Fibroblast of the aortic adventitia (primary cell): ENCODE results near the gene F5. TPM values are rescaled to one million over a fixed set of nuclear protein-coding genes. Genes with fewer than 3 reads are reported as not detected.

ENCODE experiments used
- DNase-seq: peaks from one replicate; pipeline ENCODE4 v3.0.0-alpha.2; 2010; ENCODE audit warnings: low read depth
- H3K4me3 ChIP-seq: 2 replicates; pipeline ENCODE4 v1.5.1; 2011; ENCODE audit warnings: low read depth, mild to moderate bottlenecking, control low read depth, low read length, moderate library complexity
- CTCF ChIP-seq: IDR thresholded peaks from 2 replicates; pipeline ENCODE4 v1.5.1; 2011; ENCODE audit warnings: mild to moderate bottlenecking, low read length, control low read depth, inconsistent platforms; ENCODE audit not compliant: insufficient read depth
- total RNA-seq: library from RNA; depleted of rRNA; stranded (reverse); fragments of >200 nt; gene quantifications from 2 replicates; pipeline ENCODE4 v1.2.3, GENCODE V29; 2012; ENCODE audit warnings: low replicate concordance

Gene F5
- total RNA-seq, 1 donor, result not detected

GRCh38 chr1:169484101-169484500, 102.2 kb downstream of the F5 start:
- TF ChIP-seq CTCF, result no peak
- DNase-seq, result no peak
- H3K4me3 ChIP-seq, result peak overlapping the region; percentile 82

DNA sequence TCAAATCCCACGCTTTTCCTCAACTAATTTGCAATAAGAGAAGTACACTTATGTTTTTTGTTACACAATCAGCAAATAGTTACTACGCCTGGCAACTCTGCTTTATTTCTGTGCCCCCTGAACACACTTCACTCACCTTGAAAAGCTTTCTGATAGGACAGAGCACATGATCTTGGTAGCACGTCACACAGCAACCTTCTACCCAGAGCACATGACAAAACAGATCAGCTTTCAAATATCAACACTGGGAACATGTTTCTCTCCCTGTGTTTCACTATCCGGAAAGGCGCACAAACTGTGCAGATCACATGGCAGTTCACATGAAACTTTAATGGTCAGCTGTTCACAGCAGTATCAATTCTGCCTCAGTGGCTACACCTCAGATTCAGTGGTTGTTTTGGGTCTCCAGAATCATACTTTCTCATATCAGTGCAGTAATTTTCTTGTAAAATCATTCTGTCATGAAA, 102.7 kb downstream of the F5 start:
- peak; percentile 68 for DNase-seq
- TF ChIP-seq CTCF, result no peak
- peak overlapping the region; percentile 82 for H3K4me3 ChIP-seq

GRCh38 chr1:169479363-169480066, 106.8 kb downstream of the F5 start:
- H3K4me3 ChIP-seq, result no peak overlapping the region
- no peak for DNase-seq
- TF ChIP-seq CTCF, result no peak

GRCh38 chr1:169478094-169478672, 108.1 kb downstream of the F5 start:
- DNase-seq, result no peak
- H3K4me3 ChIP-seq, result no peak overlapping the region
- TF ChIP-seq CTCF, result no peak

GRCh38 chr1:169475806-169476387, 110.4 kb downstream of the F5 start:
- no peak overlapping the region for H3K4me3 ChIP-seq
- TF ChIP-seq CTCF, result no peak
- DNase-seq, result no peak

DNA sequence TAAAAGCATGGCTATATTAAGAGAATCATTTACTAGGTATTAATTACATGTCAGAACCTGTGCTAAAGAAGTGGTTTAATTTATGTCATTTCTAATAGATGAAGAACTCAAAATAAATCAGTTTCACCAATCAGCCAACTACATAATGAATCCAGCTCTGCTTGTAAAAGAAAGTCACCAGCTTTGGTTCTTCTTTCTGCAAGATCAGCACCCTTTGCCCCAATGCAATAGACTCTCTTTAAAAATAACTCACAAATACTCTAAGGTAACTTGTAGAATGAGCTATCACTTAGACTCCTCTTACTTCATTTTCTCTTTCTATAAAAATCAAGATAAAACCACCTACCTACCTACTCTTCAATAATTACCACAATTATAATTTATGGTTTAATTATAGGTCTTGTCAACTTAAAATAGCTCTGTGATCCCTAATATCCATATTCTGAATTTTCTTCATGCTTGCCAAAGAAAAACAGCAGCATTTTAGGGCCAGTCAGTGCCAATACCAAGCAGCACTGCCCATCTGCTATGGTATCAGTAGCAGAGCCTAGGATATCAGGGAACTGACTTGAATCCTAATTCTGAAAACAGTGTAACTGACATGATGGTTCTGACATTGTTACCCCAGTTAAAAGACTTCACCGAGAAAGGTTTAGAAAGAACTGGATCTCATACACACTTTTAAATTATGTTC, 111.8 kb downstream of the F5 start:
- DNase-seq, result no peak
- no peak overlapping the region for H3K4me3 ChIP-seq
- no peak for TF ChIP-seq CTCF
